Activated CD4-positive, CD25-positive, alpha-beta regulatory T cell treated with anti-CD3 and anti-CD28 coated beads, Interleukin-2, amount 50 U/mL, for 24 hours (primary cell): ENCODE results near the gene HTT.
"Not testable (repeated sequence)": the region's sequence is repeated elsewhere in the genome, so short reads cannot be mapped to it uniquely, and the experiment has no call there.

Source experiments
- ATAC-seq, 2 donors: fragments of 150-1000 bp; cut with Tn5 transposase; one replicate each; pipeline ENCODE4 v1.10.0; 2021; ENCODE audit warnings: mild to moderate bottlenecking in 1 of 2, moderate library complexity in 1 of 2

HTT gene

DNA sequence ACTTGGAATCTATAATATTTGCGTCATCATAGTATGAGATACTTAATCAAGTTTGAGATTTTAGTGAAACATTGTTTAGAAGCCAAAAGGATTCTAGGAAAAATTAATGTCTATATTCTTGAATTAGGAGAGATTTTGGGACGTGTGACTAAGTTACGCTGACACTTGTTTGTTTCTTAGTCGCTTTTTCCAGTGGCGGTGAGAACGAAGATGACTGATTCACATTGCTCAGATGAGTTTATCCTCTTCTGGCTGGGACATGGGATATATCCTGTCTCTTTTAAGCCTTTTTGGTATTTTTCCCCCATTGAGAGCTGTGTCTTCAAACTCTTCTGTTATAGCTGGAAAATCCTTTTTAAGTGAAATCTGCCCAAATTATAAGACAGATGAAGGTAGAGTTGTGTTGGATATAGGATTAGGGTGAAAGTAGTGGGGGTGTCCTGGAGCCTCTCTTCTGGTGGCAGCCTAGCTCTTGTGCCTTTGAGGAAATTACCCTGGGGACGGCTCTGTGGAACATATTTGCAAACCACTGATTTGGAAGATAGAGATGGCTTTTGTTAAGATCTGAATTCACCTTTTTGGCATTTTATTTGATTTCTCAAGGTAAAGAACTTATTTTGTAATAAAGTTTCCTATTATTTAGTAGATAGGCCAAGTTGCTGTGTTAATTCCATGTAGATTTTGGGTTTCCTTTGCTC, 49.7 kb downstream of the HTT start:
- no peak for ATAC-seq

DNA sequence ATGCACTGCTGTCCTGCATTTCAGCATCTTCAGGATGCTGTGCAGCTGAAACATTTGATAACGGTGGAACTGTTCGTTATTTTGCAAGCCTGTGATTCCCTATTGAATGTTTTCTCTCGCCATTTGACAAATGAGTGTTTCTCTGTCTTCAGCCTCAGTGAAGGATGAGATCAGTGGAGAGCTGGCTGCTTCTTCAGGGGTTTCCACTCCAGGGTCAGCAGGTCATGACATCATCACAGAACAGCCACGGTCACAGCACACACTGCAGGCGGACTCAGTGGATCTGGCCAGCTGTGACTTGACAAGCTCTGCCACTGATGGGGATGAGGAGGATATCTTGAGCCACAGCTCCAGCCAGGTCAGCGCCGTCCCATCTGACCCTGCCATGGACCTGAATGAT, 52.6 kb downstream of the HTT start:
- no peak for ATAC-seq

DNA sequence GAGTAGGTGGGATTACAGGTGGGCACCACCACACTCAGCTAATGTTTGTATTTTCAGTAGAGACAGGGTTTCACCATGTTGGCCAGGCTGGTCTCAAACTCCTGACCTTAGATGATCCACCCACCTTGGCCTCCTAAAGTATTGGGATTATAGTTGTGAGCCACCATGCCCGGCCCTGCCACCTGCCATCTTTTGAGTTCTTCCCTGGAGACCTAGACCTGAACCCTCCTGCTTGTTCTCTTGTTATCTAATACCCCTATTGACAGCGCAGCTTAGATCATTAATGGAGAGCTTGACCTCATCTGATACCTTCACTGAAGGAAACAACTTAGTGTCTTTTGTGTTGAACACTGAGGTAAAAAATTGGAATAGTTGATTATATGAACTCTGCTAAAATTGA, 53.6 kb downstream of the HTT start:
- no peak for ATAC-seq

DNA sequence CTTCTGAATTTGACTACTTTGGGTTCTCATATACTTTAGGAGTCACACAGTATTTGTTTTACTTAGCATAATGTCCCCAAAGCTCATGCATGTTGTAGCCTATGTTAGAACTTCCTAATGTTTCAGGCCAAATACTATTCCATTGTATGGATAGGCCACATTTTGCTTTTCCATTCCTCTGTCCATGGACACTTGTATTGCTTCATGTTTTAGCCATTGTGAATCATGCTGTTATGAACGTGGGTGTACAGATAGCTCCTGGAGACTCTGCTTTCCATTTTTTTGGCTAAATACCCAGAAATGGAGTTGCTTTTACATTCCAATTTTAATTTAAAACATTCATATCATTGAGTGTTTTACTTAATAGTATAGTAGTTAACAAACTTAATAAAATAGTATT, 54.5 kb downstream of the HTT start:
- ATAC-seq: no peak

DNA sequence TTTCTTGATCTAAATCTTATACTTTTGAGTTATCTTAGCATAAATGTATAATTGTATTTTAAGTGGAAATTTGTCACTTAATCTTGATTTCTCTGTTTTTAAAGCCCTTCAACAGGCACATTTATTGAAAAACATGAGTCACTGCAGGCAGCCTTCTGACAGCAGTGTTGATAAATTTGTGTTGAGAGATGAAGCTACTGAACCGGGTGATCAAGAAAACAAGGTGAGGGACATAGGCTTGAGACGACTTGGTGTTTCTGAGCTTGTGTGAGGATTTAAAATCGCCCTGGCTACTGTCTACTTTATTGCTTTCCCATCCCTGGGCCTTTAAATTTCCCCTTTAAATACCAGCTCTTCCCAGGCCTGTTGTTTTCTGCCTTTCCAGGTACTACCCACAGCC, 55.7 kb downstream of the HTT start:
- ATAC-seq: no peak

DNA sequence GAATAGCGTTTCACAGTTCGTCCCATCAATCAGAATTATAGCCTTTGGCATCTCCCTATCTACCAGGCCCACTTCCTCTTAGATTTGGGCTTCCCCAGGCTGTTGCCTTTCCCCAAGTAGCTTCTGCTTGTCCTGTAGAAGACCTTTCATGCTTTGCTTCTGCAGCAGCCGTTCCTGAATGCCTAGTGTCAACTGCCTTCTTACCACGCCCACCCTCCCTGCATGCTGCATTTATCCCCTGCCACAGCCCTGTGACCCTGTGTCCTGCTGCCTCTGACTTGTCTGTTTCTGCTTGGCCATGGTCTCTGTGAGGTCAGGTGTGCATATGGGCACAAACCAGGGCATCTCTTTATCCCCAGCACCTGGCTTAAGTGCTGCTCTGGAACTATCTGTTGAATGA, 56.3 kb downstream of the HTT start:
- no peak for ATAC-seq

DNA sequence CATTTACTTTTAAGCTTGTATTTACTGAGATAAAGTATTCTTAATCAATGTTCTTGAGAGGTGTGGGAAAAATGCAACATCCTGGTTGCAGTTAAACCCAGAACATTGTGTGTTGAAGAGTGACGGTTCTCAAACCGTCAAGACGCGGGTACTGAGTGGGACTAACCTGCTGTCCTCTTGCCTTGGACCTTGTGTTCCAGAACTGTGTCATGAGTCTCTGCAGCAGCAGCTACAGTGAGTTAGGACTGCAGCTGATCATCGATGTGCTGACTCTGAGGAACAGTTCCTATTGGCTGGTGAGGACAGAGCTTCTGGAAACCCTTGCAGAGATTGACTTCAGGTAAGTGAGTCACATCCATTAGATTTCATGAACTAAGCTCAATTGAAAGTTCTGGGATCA, 59.7 kb downstream of the HTT start:
- no peak for ATAC-seq

DNA sequence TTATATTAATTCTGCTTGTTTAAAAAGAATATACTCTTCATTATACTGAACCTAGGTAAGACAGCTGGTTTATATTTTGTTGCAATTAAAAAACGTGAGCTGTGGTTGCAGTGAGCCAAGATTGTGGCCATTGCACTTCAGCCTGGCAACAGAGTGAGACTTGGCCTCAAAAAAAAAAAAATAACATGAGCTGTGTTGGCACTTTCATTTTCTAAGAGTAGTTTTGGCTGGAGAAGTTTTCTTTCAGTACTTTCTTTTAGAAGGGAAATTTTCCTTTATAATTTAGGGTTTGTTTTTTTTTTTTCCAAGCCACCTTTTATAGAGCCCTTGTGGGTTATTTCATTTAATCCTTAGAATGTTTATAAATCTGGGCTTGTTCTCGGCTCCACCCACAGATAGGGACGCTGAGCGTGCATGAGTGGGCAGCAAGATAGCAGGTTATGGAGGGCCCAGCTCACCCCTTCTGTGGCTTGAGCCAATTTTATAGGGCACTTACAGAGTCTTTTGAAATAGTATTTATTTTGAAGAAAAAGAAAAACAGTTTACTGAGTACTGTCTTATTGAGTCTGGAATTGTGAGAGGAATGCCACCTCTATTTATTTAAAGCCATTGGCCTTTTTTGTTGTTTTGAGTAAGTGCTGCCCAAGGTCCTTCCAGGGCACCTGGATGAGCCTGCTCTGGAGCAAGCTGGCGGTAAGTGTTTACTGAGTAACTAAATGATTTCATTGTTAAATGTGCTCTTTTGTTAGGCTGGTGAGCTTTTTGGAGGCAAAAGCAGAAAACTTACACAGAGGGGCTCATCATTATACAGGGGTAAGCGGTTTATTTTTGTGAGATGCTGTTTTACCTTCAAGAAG, 60.9 kb downstream of the HTT start:
- no peak for ATAC-seq

DNA sequence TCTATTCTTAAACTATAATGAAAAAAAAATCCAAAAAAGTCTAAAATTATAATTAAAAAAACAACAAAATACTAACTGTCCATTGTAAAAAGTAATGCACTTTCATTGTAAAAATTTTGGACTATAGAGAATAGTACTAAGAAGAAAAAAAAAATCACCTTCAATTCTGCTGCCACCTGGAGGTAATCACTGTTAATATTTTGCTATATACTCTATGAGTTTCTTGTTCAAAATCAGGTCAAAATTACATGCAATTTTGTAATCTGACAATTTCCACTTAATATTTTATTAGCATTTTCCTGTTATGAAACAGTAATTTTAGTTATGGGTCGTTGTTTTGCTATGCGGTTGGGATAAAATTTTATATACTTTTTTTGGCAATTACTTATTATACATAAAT, 62.0 kb downstream of the HTT start:
- ATAC-seq: no peak

DNA sequence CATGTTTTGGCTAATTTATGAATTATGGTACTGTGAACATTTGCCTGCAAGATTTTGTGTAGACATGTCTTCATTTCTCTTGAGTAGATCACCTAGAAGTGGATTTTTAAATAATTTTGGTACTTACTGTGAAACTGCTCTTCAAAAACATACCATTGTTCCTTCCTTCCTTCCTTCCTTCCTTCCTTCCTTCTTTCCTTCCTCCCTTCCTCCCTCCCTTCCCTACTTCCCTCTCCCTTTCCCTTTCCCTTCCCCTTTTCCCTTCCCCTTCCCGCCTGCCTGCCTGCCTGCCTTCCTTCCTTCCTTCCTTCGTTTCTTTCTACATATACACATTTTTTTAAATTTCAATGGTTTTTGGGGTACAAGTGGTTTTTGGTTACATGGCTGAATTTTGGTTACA, 63.4 kb downstream of the HTT start:
- no peak for ATAC-seq

DNA sequence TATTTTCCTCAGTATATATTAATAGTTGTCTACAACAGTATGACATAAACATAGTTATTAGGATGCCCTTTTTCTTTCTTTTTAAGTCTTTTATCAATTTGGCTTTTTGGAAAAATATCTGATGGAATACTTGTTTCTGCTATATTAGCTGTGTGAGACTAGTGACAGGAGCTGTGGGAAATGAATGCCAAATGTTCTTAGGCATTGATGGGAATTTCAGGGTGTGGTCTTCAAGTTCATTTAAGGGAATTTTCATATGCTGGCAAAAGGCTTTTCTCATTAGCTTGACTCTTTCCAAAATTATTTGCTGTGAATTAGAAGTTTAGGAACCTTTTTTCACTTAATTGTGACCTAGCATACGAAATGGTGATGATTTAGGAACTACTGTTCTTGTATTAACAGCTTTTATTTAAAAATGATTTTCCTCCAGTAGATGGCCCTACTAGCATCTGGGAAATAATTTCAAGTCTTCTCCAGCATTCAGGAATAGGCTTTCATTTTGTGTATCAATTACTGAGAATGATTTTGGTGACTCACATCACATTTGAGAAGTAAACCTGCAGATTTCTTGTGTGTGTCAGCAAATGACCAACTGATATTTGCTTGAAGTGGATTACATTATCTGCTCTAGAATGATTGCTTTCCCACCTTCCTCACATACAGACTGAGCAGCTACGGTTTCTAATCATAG, 70.9 kb downstream of the HTT start:
- no peak for ATAC-seq

DNA sequence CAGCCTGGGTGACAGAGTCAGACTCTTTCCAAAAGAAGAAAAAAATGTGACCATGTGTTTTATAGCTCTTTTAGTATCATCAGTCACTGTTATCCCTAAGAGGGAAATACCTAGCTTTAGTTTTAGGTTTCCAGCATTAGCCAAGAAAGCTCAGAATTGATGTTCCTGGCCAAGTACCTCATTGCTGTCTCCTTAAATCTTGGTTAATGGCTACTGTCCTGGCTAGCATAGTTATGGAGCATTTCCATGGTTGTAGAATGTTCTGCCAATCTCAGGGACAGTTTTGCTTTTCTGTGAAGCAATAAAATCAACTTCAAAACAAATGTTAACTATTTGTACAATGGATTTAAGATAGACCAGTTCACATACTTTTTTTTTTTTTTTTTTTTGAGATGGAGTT, 74.4 kb downstream of the HTT start:
- no peak for ATAC-seq

DNA sequence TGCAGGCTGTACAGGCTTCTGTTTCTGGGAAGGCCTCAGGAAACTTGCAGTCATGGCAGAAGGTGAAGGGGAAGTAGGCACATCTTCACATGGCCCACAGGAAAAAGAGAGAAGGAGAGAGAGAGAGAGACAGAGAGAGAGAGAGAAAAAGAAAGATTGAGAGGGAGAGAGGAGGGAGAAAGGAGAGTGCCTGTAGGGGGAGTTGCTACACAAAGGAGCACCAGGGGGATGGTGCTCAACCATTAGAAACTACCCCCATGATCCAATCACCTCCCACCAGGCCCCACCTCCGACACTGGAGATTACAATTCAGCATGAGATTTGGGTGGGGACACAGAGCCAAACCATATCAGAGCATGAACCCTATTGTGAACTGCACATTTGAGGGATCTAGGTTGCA, 76.8 kb downstream of the HTT start:
- not testable (repeated sequence) for ATAC-seq

DNA sequence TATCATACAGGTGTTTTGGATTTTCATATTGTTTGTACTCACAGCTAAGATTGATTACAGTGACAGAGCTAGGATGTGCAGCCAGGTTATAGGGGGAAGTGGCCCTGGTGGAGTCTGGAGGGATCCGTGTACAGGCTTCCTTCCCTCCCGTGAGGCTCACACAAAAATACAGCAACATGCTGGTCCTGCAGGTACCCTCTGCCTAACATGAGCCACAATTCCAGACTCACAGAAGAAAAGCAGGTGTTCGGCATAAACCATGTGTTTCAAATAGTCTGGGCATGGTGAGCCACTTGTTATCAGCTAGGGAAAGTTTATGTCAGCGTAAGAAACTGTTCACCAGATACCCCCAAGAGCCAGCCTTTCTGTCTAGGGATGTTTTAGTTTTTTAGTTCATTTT, 82.9 kb downstream of the HTT start:
- ATAC-seq: no peak

DNA sequence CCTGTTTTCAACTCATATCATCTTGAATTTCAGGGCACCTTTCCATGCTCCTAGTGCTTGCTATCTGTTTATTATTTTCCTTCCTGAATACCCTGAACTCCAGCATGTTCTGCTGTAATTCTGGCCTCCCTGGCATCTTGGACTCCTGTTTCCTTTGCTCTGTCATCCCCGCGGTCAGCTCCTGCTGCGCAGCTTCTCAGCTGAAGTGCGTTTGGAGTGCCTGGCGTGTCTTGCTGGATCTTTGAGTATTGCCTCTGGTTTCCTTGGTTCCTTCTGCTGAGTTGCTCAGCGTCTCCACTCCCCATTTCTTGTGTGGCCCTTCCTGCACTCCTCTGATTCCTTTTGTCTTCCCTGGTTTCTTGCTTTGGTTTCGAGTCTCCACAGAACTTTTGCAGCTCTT, 84.4 kb downstream of the HTT start:
- no peak for ATAC-seq

DNA sequence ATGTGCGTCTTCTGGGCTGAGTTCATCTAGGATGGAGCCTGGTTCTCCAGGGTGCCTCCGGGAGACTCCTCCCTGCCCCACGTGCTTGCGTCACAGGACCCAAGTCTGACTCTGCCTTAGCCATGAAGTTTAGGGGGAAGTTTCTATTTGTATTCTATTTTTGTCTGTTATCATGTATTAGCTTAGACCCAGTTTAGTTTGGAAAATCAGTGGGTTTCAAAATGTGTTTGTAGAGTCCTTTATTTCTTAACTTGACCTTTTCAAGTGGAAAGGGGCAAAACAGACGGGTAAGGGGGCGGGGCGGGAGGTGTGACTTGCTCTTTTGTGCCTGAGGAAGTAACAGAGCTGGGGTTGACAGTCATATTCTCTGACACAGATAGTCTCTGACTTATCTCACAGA, 86.0 kb downstream of the HTT start:
- no peak for ATAC-seq

DNA sequence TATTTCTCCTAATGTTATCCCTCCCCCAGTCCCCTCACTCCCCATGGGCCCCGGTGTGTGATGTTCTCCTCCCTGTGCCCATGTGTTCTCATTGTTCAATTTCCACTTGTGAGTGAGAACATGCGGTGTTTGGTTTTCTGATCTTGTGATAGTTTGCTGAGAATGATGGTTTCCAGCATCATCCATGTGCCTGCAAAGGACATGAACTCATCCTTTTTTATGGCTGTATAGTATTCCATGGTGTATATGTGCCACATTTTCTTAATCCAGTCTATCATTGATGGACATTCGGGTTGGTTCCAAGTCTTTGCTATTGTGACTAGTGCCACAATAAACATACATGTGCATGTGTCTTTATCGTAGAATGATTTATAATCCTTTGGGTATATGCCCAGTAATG, 86.6 kb downstream of the HTT start:
- not testable (repeated sequence) for ATAC-seq

DNA sequence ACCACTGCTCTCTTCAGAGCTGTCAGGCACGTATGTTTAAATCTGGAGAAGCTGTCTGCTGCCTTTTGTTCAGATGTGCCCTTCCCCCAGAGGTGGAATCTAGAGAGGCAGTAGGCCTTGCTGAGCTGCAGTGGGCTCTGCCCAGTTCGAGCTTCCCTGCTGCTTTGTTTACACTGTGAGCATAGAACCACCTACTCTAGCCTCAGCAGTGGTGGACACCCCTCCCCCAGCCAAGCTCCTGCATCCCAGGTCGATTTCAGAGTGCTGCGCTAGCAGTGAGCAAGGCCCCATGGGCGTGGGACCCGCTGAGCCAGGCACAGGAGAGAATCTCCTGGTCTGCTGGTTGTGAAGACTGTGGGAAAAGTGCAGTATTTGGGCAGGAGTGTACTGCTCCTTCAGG, 92.0 kb downstream of the HTT start:
- not testable (repeated sequence) for ATAC-seq

DNA sequence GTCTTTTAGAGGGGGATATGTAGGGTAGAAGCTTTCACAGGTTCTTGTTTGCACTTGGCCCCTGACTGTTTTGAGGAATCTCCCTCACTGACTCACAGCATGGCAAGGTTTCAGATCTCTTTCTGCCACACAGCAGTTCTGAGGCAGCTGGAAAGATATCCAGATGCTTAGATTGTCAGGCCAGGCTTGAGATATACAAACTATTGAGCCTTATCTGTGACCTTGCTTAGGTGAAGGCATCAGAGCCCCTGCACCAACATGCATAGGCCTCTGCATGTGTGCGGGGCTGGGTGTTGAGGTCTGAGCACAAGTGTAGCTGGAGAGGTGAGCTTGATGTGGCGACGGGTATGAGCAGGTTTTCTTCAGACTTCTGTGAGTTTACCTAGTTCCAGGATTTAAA, 93.5 kb downstream of the HTT start:
- ATAC-seq: peak; percentile 27 to 32

DNA sequence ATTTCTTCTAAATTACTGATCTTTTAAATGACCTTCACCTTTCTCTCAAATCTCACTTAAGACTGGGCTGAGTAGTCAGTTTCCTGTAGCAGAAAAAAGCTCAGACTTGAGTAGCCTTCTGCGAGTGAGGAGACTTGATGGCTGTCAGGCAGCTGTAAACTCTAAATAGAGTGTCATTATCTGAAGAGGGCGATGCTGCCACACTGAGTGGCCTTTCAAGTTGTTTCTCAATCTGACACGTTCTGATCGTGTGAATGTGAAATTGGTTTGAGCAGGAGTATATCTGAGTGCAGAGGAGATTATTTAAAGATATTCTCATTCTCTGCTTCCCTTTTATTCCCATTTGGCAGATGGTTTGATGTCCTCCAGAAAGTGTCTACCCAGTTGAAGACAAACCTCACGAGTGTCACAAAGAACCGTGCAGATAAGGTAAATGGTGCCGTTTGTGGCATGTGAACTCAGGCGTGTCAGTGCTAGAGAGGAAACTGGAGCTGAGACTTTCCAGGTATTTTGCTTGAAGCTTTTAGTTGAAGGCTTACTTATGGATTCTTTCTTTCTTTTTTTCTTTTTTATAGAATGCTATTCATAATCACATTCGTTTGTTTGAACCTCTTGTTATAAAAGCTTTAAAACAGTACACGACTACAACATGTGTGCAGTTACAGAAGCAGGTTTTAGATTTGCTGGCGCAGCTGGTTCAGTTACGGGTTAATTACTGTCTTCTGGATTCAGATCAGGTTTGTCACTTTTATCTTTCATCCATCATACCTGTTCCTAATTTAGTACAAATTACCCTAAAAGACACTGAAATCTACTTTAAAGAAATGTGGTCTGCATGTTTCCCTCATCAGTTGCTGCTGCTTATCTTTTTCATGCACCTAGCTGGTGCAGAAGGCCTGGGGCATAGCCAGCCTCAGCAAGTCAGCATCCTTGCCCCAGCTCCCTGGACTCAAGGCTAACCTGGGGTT, 100.2 kb downstream of the HTT start:
- no peak for ATAC-seq

DNA sequence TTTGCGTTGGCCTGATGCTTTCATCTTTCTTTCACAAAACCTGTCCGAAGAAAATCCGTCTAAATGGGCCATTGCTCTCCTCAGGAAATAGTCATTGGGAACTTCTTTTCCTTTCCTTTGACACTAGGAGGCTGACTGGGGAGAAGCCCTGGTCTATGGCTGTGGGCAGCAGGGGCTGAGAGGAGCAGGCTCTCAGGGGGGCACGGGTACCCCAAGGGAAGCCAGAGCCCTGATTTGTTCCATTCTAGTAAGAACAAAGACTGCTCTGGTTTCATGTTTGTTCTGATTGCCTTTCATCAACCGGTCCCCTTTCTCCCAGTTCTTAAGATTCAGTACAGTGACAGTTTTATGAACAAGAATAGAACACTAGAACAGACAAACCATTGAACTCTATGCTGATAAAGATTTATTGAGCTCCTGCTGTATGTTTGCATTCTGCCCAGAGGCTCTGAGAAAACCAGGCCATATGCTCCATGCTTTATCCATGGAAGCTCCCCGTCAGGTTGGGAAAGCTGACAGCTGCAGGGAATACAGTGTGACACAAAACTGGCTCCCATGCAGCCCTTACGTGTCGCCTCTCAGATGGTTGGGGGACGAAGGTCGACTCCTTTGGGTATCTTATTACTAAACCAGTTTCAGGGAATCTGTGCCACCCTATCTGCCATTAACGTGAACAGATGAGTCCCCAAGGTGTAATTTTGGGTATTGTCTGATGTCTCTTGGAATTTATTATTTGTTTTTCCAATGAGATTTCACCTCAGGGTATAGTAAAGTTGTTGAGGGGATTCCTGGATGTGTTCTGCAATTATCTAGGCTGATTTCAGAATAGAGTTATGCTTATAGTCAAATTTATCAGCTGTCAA, 102.1 kb downstream of the HTT start:
- ATAC-seq: no peak

DNA sequence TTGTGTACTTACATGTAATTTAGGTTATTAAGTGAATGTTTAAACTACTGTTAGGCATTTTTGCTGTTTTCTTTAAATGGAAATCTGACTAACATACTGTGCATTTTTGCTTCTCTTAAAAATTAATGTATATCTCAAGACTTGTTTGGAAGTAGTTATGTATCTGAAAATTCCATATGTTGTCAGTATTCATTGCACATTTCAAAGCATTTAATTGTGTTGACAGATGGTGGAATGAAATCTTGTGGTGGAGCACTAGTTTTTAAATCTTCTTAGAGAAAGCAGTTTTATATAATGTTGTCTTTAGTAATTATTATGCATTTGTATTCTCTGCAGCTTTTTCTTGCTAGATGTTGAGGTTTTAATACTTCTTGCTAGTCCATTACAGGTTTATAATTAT, 102.9 kb downstream of the HTT start:
- ATAC-seq: no peak
